HG02840 (cell line): ENCODE results near the gene TMEM69.
"Not testable (repeated sequence)": the region's sequence is repeated elsewhere in the genome, so short reads cannot be mapped to it uniquely, and the experiment has no call there.

Source experiments
- ATAC-seq: cut with Tn5 transposase; IDR thresholded peaks from one replicate; pipeline ENCODE4 v1.9.1; 2021; ENCODE audit warnings: mild to moderate bottlenecking, moderate library complexity, moderate number of reproducible peaks; ENCODE audit not compliant: unreplicated experiment, low FRiP score

Gene TMEM69

GRCh38 chr1:45687754-45688740 is at the start of gene TMEM69:
Gene TMEM69, plus strand, starts transcription at chr1:45688181. Its CDS starts 2,888 bp downstream, at chr1:45691069.
- ATAC-seq, result no peak

- no peak for ATAC-seq
These were observed 47.7 kb upstream of the TMEM69 start for GRCh38 chr1:45640293-45640692.

GRCh38 chr1:45643321-45643720 is 44.7 kb upstream of the TMEM69 start:
- no peak for ATAC-seq

- ATAC-seq, result no peak
These were observed 44.0 kb upstream of the TMEM69 start for GRCh38 chr1:45643978-45644377.

GRCh38 chr1:45644661-45645060 is 43.3 kb upstream of the TMEM69 start:
- no peak for ATAC-seq

GRCh38 chr1:45647248-45648021 is 40.5 kb upstream of the TMEM69 start:
- ATAC-seq, result no peak

- ATAC-seq, result no peak
These were observed 33.3 kb upstream of the TMEM69 start for GRCh38 chr1:45654540-45655280.

GRCh38 chr1:45656573-45657226 is 31.3 kb upstream of the TMEM69 start:
- ATAC-seq, result no peak

GRCh38 chr1:45658171-45658570 is 29.8 kb upstream of the TMEM69 start:
- no peak for ATAC-seq

GRCh38 chr1:45659222-45659621 is 28.8 kb upstream of the TMEM69 start:
- no peak for ATAC-seq

- no peak for ATAC-seq
These were observed 27.6 kb upstream of the TMEM69 start for GRCh38 chr1:45660336-45660735.

- ATAC-seq, result no peak
These were observed 21.1 kb upstream of the TMEM69 start for GRCh38 chr1:45666836-45667235.

GRCh38 chr1:45667321-45668111 is 20.5 kb upstream of the TMEM69 start:
- ATAC-seq, result no peak

- ATAC-seq, result no peak
These were observed 19.5 kb upstream of the TMEM69 start for GRCh38 chr1:45668526-45668925.

GRCh38 chr1:45669379-45669778 is 18.6 kb upstream of the TMEM69 start:
- ATAC-seq, result no peak

GRCh38 chr1:45669859-45670655 is 17.9 kb upstream of the TMEM69 start:
- no peak for ATAC-seq

GRCh38 chr1:45673956-45674355 is 14.0 kb upstream of the TMEM69 start:
- no peak for ATAC-seq

- ATAC-seq, result no peak
These were observed 13.5 kb upstream of the TMEM69 start for GRCh38 chr1:45674478-45674877.

- ATAC-seq, result not testable (repeated sequence)
These were observed 11.4 kb upstream of the TMEM69 start for GRCh38 chr1:45676553-45676952.
